CD14-positive monocyte (primary cell): ENCODE measurements around the gene ZNF599. TPM values are rescaled to one million over a fixed set of nuclear protein-coding genes. Genes with fewer than 3 reads are reported as not detected.

Experiments
- DNase-seq, 3 donors: peaks; one replicate each; pipeline ENCODE4 v3.0.0-alpha.2; 2011 to 2022
- H2AFZ ChIP-seq: 2 replicates; pipeline ENCODE4 v1.6.0; 2012; ENCODE audit warnings: mild to moderate bottlenecking, low read depth, low read length, inconsistent platforms; ENCODE audit not compliant: insufficient read depth, poor library complexity, severe bottlenecking
- H3K27ac ChIP-seq, 2 donors: 1 replicate in 1 of 2; 2 replicates in 1 of 2; pipeline ENCODE4 v1.5.1; 2012 to 2013; ENCODE audit warnings: low read length in 2 of 2, control low read depth in 1 of 2, inconsistent platforms in 1 of 2, low read depth in 1 of 2, mild to moderate bottlenecking in 1 of 2
- H3K27me3 ChIP-seq, 2 donors: one replicate each; pipeline versions ENCODE4 v1.6.0 to v1.6.1; 2011 to 2013; ENCODE audit warnings: low read length in 2 of 2; ENCODE audit not compliant: control insufficient read depth in 2 of 2, insufficient read depth in 2 of 2
- H3K36me3 ChIP-seq, 2 donors: replicated peaks in 1 of 2; 1 replicate in 1 of 2; 2 replicates in 1 of 2; pipeline versions ENCODE4 v1.5.1 to v1.6.1; 2012 to 2013; ENCODE audit warnings: low read length in 2 of 2, control low read depth in 1 of 2, inconsistent platforms in 1 of 2, mild to moderate bottlenecking in 1 of 2; ENCODE audit not compliant: insufficient read depth in 2 of 2, control insufficient read depth in 1 of 2
- H3K4me1 ChIP-seq, 2 donors: 1 replicate in 1 of 2; 2 replicates in 1 of 2; pipeline versions ENCODE4 v1.5.1 to v1.6.1; 2012 to 2013; ENCODE audit warnings: low read length in 2 of 2, control low read depth in 1 of 2, inconsistent platforms in 1 of 2, mild to moderate bottlenecking in 1 of 2, moderate library complexity in 1 of 2; ENCODE audit not compliant: insufficient read depth in 2 of 2, control insufficient read depth in 1 of 2
- H3K4me2 ChIP-seq: replicated peaks from 2 replicates; pipeline ENCODE3; 2012; ENCODE audit warnings: low read length, moderate library complexity, mild to moderate bottlenecking; ENCODE audit not compliant: poor library complexity, severe bottlenecking; ENCODE audit errors: extremely low read depth
- H3K4me3 ChIP-seq, 3 experiments: fragments of 200-600 bp in 1 of 3; sonication (generic) in 1 of 3; replicated peaks in 1 of 3; 1 replicate in 2 of 3; 2 replicates in 1 of 3; pipeline ENCODE4 v1.5.1; 2011 to 2013; ENCODE audit warnings: low read length in 3 of 3, mild to moderate bottlenecking in 3 of 3, control low read depth in 2 of 3, low read depth in 2 of 3, inconsistent platforms in 1 of 3, moderate library complexity in 1 of 3
- H3K79me2 ChIP-seq: 2 replicates; pipeline ENCODE4 v1.6.0; 2012; ENCODE audit warnings: mild to moderate bottlenecking, control low read depth, inconsistent platforms, low read length, moderate library complexity; ENCODE audit not compliant: insufficient read depth
- H3K9ac ChIP-seq: 2 replicates; pipeline ENCODE4 v1.6.0; 2017; ENCODE audit warnings: low read length, mild to moderate bottlenecking; ENCODE audit not compliant: insufficient read depth, poor library complexity, severe bottlenecking
- H3K9me3 ChIP-seq, 2 donors: replicated peaks in 1 of 2; 1 replicate in 1 of 2; 2 replicates in 1 of 2; pipeline versions ENCODE4 v1.5.1 to v1.6.1; 2012 to 2013; ENCODE audit warnings: low read length in 2 of 2, control low read depth in 1 of 2; ENCODE audit not compliant: control insufficient read depth in 1 of 2, insufficient read depth in 1 of 2
- H4K20me1 ChIP-seq: 2 replicates; pipeline ENCODE4 v1.6.0; 2012; ENCODE audit warnings: mild to moderate bottlenecking, low read length, control low read depth, moderate library complexity; ENCODE audit not compliant: insufficient read depth
- H3K27ac Mint-ChIP-seq, 7 donors: one replicate each; pipeline ENCODE4 v1.8.0; 2020; ENCODE audit warnings: mild to moderate bottlenecking in 7 of 7, mixed read lengths in 7 of 7, moderate library complexity in 6 of 7, inconsistent platforms in 2 of 7
- H3K27me3 Mint-ChIP-seq, 3 donors: one replicate each; pipeline ENCODE4 v1.8.0; 2021 to 2022; ENCODE audit warnings: low read depth in 3 of 3, mild to moderate bottlenecking in 3 of 3, mixed read lengths in 3 of 3, moderate library complexity in 3 of 3, inconsistent platforms in 1 of 3
- H3K36me3 Mint-ChIP-seq, 2 donors: one replicate each; pipeline ENCODE4 v1.8.0; 2020; ENCODE audit warnings: mixed read lengths in 2 of 2, inconsistent platforms in 1 of 2, mild to moderate bottlenecking in 1 of 2
- H3K4me1 Mint-ChIP-seq: one replicate; pipeline ENCODE4 v1.8.0; 2020; ENCODE audit warnings: mild to moderate bottlenecking, mixed read lengths
- H3K4me3 Mint-ChIP-seq, 2 donors: one replicate each; pipeline ENCODE4 v1.8.0; 2020; ENCODE audit warnings: mild to moderate bottlenecking in 2 of 2, mixed read lengths in 2 of 2, moderate library complexity in 1 of 2
- H3K9me3 Mint-ChIP-seq, 7 donors: one replicate each; pipeline ENCODE4 v1.8.0; 2020 to 2022; ENCODE audit warnings: mixed read lengths in 7 of 7, mild to moderate bottlenecking in 6 of 7, moderate library complexity in 6 of 7, inconsistent platforms in 2 of 7
- WGBS: methylation state at CpG from one replicate; pipeline ENCODE4 v1.1.5; 2013; ENCODE audit warnings: missing lambda C conversion rate; ENCODE audit not compliant: insufficient coverage; 5-methylcytosine and 5-hydroxymethylcytosine counted together
- intact Hi-C, 2 donors: fragments of 100-400 bp; cut with micrococcal nuclease; formaldehyde crosslinking; loops; one replicate each; pipeline versions ENCODE4 v1.15.0 to v1.15.1; 2023
- polyA plus RNA-seq, 3 donors: library from polyadenylated mRNA; depleted of rRNA in 1 of 3; unstranded in 2 of 3; stranded (reverse) in 1 of 3; fragments of 300-500 nt in 2 of 3; fragments of >200 nt in 1 of 3; fragmentation: Illumina TruSeq in 2 of 3; gene quantifications; 1 replicate in 2 of 3; 2 replicates in 1 of 3; pipeline ENCODE4 v1.2.3, GENCODE V29; 2012 to 2021
- TF ChIP-seq, protein P1 (sequence below): fragments of 200-600 bp; IDR thresholded peaks from one replicate; pipeline ENCODE4 v1.8.0; 2022; ENCODE audit warnings: antibody characterized with exemption, mild to moderate bottlenecking

The ZNF599 gene
- polyA plus RNA-seq, 3 donors: 0.85 to 0.99 (median 0.91) TPM

DNA sequence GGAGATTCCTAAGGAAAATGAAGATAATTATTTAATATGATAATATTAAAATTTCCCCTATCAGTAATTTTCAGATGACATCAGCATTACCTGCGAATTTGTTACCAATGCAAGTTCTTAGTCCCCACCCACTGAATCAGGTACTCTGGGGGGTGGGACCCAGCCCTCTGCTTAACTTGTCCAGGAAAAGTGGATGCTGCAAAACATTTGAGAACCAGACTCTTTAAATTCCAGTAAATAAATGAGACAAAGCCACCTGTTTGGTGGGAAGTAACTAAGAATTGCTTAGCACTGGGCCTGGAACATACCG, 495 bp upstream of the ZNF599 start:
- Histone ChIP-seq H3K4me3 (peak overlapping the region in 2 of 3 experiments; percentile 65 to 74), H3K9me3 (peaks cover 52 to 56% of the 10 kb centered on the region in 2 donors), H3K36me3 (no peaks in the 10 kb centered on the region), H3K9ac (no peak overlapping the region), H3K27me3 (peaks cover 0 to 2% of the 10 kb centered on the region in 2 donors), H2AFZ (peak overlapping the region; percentile 94), H3K27ac (no peak overlapping the region), H4K20me1 (no peaks in the 10 kb centered on the region), H3K4me2 (peak overlapping the region; percentile 88), H3K79me2 (no peaks in the 10 kb centered on the region), H3K4me1 (peaks cover 11 to 13% of the 10 kb centered on the region in 2 donors)
- TF ChIP-seq, protein P1, sequence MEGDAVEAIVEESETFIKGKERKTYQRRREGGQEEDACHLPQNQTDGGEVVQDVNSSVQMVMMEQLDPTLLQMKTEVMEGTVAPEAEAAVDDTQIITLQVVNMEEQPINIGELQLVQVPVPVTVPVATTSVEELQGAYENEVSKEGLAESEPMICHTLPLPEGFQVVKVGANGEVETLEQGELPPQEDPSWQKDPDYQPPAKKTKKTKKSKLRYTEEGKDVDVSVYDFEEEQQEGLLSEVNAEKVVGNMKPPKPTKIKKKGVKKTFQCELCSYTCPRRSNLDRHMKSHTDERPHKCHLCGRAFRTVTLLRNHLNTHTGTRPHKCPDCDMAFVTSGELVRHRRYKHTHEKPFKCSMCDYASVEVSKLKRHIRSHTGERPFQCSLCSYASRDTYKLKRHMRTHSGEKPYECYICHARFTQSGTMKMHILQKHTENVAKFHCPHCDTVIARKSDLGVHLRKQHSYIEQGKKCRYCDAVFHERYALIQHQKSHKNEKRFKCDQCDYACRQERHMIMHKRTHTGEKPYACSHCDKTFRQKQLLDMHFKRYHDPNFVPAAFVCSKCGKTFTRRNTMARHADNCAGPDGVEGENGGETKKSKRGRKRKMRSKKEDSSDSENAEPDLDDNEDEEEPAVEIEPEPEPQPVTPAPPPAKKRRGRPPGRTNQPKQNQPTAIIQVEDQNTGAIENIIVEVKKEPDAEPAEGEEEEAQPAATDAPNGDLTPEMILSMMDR: no peak
- H3K27ac Mint-ChIP-seq: no peak overlapping the region
- H3K27me3 Mint-ChIP-seq: peaks cover 5 to 7% (median 5%) of the 10 kb centered on the region in 3 donors
- peaks cover 12% of the 10 kb centered on the region for H3K4me1 Mint-ChIP-seq
- peaks cover 4 to 9% of the 10 kb centered on the region in 2 donors for H3K36me3 Mint-ChIP-seq
- no peak overlapping the region for H3K4me3 Mint-ChIP-seq
- no CpG with 5 or more reads among the region's 2 CpGs for WGBS
- intact Hi-C loops: loop anchor here (5.0 kb wide), 2 partner anchors 41 to 96 kb away; partner anchors contain the start of genes SCGB2B2 (in 1 of the 2), ZNF181 (in 1 of the 2) and ZNF302 (in 1 of the 2)
- peaks cover 28 to 65% (median 47%) of the 10 kb centered on the region in 7 donors for H3K9me3 Mint-ChIP-seq
- DNase-seq: no peak

DNA sequence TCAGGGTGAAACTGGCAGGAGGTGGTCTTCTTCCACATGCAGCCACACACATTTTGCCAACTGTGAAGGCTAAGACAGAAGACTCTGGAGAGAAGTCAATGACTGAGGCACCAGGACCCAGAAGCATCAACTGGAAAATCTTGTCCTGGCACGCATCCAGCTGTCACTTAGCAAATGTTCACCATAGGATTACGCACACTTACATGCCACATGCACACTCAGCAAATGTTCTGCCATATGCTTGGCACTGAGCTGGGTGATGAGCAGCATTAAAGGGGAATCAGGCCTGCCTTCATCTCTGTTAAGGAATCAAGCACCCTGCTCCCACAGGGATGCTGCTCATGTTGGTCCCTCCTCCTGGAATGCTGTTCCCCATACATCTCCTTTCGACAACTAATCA, 5.1 kb downstream of the ZNF599 start:
- no peaks in the 10 kb centered on the region for H4K20me1 ChIP-seq
- no CpG with 5 or more reads among the region's 3 CpGs for WGBS
- no peak overlapping the region for H3K4me3 ChIP-seq
- TF ChIP-seq, protein P1: no peak
- DNase-seq: no peak
- H3K9ac ChIP-seq: no peak overlapping the region
- Mint-ChIP-seq H3K27ac (no peak overlapping the region), H3K4me3 (no peak overlapping the region), H3K36me3 (peaks cover 20 to 40% of the 10 kb centered on the region in 2 donors), H3K27me3 (peaks cover 5% of the 10 kb centered on the region in 3 donors), H3K4me1 (peaks cover 9% of the 10 kb centered on the region), H3K9me3 (peaks cover 37 to 84% (median 73%) of the 10 kb centered on the region in 7 donors)
- peaks cover 7 to 8% of the 10 kb centered on the region in 2 donors for H3K4me1 ChIP-seq
- peaks cover 67 to 85% of the 10 kb centered on the region in 2 donors for H3K9me3 ChIP-seq
- no peaks in the 10 kb centered on the region for H3K27me3 ChIP-seq
- no peak overlapping the region for H2AFZ ChIP-seq
- H3K4me2 ChIP-seq: no peak overlapping the region
- peaks cover 0 to 19% of the 10 kb centered on the region in 2 donors for H3K36me3 ChIP-seq
- intact Hi-C loops: no loop called here
- H3K27ac ChIP-seq: no peak overlapping the region
- H3K79me2 ChIP-seq: no peaks in the 10 kb centered on the region
